ENCODE results near the gene HOXD12. TPM values are rescaled to one million over a fixed set of nuclear protein-coding genes. Genes with fewer than 3 reads are reported as not detected.

HOXD12 gene
- total RNA-seq, 2 experiments from 2014 or later, result not detected

DNA sequence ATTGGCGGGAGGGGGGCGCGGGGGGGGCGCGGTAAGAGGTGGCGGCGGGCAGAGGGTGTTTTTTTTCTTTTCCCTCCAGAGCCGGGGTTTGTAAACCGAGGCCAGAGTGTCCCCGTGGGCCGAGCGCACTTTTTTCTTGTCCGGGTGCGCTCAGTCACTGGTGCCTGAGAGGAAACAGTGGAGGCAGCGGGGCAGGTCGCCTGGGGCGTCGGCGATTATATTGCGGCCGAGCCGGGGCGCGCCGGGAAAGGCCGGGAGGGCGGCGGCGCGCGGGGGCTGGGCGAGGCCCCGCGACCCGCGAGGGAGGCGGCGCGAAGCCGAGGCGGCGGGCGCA lies 30.2 kb downstream of the HOXD12 start:
- ATAC-seq (ENCODE audit: poor library complexity) (no peak), DNase-seq (no peak)
- Histone ChIP-seq H3K36me3 (ENCODE audit: insufficient read depth, low read length) (no peaks in the 10 kb centered on the region), H3K4me1 (ENCODE audit: insufficient read depth, low read length) (peaks cover 33% of the 10 kb centered on the region), H3K27ac (ENCODE audit: low read depth in 1 of 2, low read length in 2 of 2) (no peak overlapping the region), H3K9me3 (ENCODE audit: control insufficient read depth in 1 of 2, insufficient read depth in 1 of 2, low read length in 2 of 2) (peaks cover 0 to 22% of the 10 kb centered on the region in 2 experiments), H3K27me3 (ENCODE audit: control insufficient read depth in 1 of 2, insufficient read depth in 2 of 2, low read length in 2 of 2) (peaks cover 84 to 92% of the 10 kb centered on the region in 2 experiments), H3K4me3 (ENCODE audit: low read length) (no peak overlapping the region)
- Mint-ChIP-seq H3K27ac (no peak overlapping the region), H3K4me3 (no peak overlapping the region), H3K4me1 (ENCODE audit: low read depth) (peaks cover 42% of the 10 kb centered on the region), H3K9me3 (no peaks in the 10 kb centered on the region), H3K36me3 (ENCODE audit: low read depth) (no peaks in the 10 kb centered on the region), H3K27me3 (peaks cover 90% of the 10 kb centered on the region)
- intact Hi-C loops (cut with DNase I, micrococcal nuclease), result loop anchor here (5.0 to 10.0 kb wide), 5 partner anchors 42 to 1285 kb away; no protein-coding TSS in a partner anchor
- no peak for TF ChIP-seq CTCF (IDR thresholded peaks at IDR 0.05)
- ChIA-PET POLR2A (no interaction called here), CTCF (no interaction called here)

DNA sequence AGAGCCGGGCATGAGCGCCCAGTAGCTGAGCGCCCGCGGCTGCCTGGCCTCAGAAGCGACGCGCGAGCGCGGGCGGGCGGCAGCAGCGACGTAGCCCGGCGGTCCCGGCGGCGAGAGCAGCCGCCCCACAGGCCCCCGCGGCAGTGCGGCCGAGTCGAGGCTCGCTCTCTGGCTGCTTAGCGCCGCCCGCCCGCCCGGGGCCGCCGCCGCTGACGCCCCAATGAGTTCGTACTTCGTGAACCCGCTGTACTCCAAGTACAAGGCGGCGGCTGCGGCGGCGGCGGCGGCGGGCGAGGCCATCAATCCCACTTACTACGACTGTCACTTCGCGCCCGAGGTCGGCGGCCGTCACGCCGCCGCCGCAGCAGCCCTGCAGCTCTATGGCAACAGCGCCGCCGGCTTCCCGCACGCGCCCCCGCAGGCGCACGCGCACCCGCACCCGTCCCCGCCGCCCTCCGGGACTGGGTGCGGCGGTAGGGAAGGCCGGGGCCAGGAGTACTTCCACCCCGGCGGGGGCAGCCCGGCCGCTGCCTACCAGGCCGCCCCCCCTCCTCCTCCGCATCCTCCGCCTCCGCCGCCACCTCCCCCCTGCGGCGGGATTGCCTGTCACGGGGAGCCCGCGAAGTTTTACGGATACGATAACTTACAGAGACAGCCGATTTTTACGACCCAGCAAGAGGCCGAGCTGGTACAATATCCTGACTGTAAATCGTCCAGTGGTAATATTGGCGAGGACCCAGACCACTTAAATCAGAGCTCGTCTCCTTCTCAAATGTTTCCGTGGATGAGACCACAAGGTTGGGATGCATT lies 30.8 kb downstream of the HOXD12 start:
- peak overlapping the region; percentile 50 for H3K27ac Mint-ChIP-seq
- Histone ChIP-seq H3K4me3 (ENCODE audit: low read length) (no peak overlapping the region), H3K27me3 (ENCODE audit: control insufficient read depth in 1 of 2, insufficient read depth in 2 of 2, low read length in 2 of 2) (peaks cover 83 to 92% of the 10 kb centered on the region in 2 experiments), H3K9me3 (ENCODE audit: control insufficient read depth in 1 of 2, insufficient read depth in 1 of 2, low read length in 2 of 2) (peaks cover 0 to 18% of the 10 kb centered on the region in 2 experiments), H3K27ac (ENCODE audit: low read depth in 1 of 2, low read length in 2 of 2) (no peak overlapping the region), H3K36me3 (ENCODE audit: insufficient read depth, low read length) (no peaks in the 10 kb centered on the region), H3K4me1 (ENCODE audit: insufficient read depth, low read length) (peaks cover 33% of the 10 kb centered on the region)
- no peaks in the 10 kb centered on the region for H3K9me3 Mint-ChIP-seq
- ATAC-seq (ENCODE audit: poor library complexity) (peak; percentile 36), DNase-seq (peak in 2 of 14 experiments; percentile 38 to 54)
- intact Hi-C loops (cut with DNase I, micrococcal nuclease), result loop anchor here in 1 of 2 experiments (5.0 to 10.0 kb wide), 2 partner anchors 43 to 1284 kb away; no protein-coding TSS in a partner anchor
- POLR2A ChIA-PET, result interaction anchor here (0.9 kb wide), 1 partner anchor 14 kb away, joined by 3 read pairs; no protein-coding TSS in a partner anchor
- no peaks in the 10 kb centered on the region for H3K36me3 Mint-ChIP-seq (ENCODE audit: low read depth)
- peak overlapping the region; percentile 70 for H3K4me3 Mint-ChIP-seq
- CTCF ChIA-PET, result no interaction called here
- peaks cover 45% of the 10 kb centered on the region for H3K4me1 Mint-ChIP-seq (ENCODE audit: low read depth)
- no peak for TF ChIP-seq CTCF (IDR thresholded peaks at IDR 0.05)
- peaks cover 90% of the 10 kb centered on the region for H3K27me3 Mint-ChIP-seq

DNA sequence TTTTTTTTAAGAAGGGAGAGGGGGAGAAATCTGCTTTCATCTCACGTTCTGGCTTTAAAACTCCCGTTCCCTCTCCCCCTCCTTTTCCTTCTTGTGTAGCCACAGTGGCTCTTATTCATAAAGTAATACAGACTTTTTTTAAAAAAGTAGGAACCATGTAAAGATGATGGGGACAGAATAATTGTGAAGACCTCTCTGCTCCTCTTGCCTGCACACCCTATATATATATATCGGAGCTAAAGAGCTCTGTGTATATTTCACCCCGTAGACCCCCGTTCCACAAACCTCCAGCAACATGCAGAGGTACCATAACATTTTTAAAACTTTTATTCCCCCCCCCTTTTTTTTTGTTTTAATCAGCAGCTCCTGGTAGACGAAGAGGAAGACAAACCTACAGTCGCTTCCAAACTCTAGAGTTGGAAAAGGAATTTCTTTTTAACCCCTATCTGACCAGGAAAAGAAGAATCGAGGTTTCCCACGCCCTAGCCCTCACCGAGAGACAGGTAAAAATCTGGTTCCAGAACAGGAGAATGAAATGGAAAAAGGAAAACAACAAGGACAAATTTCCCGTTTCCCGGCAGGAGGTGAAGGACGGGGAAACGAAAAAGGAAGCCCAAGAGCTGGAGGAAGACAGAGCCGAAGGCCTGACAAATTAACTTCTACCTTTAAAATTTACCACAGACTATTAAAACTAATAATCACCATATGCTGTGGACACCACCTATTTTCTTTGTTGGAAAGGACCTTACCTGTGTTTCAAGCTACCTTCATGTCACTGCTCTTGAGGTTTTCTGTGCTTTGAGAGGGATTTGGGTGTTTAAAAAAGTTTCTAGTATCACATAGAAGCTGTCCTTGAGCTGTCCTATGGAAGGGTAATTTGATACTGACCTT lies 31.6 kb downstream of the HOXD12 start:
- Histone ChIP-seq H3K4me3 (ENCODE audit: low read length) (no peak overlapping the region), H3K27ac (ENCODE audit: low read depth in 1 of 2, low read length in 2 of 2) (no peak overlapping the region), H3K4me1 (ENCODE audit: insufficient read depth, low read length) (peaks cover 39% of the 10 kb centered on the region), H3K27me3 (ENCODE audit: control insufficient read depth in 1 of 2, insufficient read depth in 2 of 2, low read length in 2 of 2) (peaks cover 83 to 92% of the 10 kb centered on the region in 2 experiments), H3K36me3 (ENCODE audit: insufficient read depth, low read length) (no peaks in the 10 kb centered on the region), H3K9me3 (ENCODE audit: control insufficient read depth in 1 of 2, insufficient read depth in 1 of 2, low read length in 2 of 2) (peaks cover 0 to 23% of the 10 kb centered on the region in 2 experiments)
- Mint-ChIP-seq H3K27me3 (peaks cover 90% of the 10 kb centered on the region), H3K4me3 (peak overlapping the region; percentile 70), H3K4me1 (ENCODE audit: low read depth) (peaks cover 52% of the 10 kb centered on the region), H3K36me3 (ENCODE audit: low read depth) (no peaks in the 10 kb centered on the region), H3K27ac (peak overlapping the region; percentile 50), H3K9me3 (no peaks in the 10 kb centered on the region)
- intact Hi-C loops (cut with DNase I, micrococcal nuclease), result loop anchor here in 1 of 2 experiments (5.0 to 10.0 kb wide), 2 partner anchors 44 to 1284 kb away; no protein-coding TSS in a partner anchor
- POLR2A ChIA-PET, result interaction anchor here (0.7 to 0.9 kb wide), 2 partner anchors 13 to 39 kb away, joined by 3 read pairs; no protein-coding TSS in a partner anchor
- no peak for TF ChIP-seq CTCF (IDR thresholded peaks at IDR 0.05)
- CTCF ChIA-PET, result no interaction called here
- no peak for DNase-seq
- ATAC-seq (ENCODE audit: poor library complexity), result no peak

Data from CD4-positive, alpha-beta T cell (primary cell).